Prostate gland (tissue), 2 donors: ENCODE data around the gene DGAT2. TPM values are rescaled to one million over a fixed set of nuclear protein-coding genes. Genes with fewer than 3 reads are reported as not detected.

Experiments used
- DNase-seq: peaks from one replicate; pipeline ENCODE4 v3.0.0-alpha.2; 2019; ENCODE audit warnings: low spot score
- H3K27ac ChIP-seq, 2 donors: fragments of 200-600 bp; sonication (generic); 2 replicates each; pipeline ENCODE4 v1.5.1; 2017 to 2019
- H3K27me3 ChIP-seq: fragments of 200-600 bp; sonication (generic); replicated peaks from 2 replicates; pipeline ENCODE4 v1.5.1; 2019; ENCODE audit not compliant: insufficient read depth
- H3K36me3 ChIP-seq, 2 donors: fragments of 200-600 bp; sonication (generic); 1 replicate in 1 of 2; 2 replicates in 1 of 2; pipeline versions ENCODE4 v1.5.1 to v1.8.1; 2017 to 2019
- H3K4me1 ChIP-seq: fragments of 200-600 bp; sonication (generic); replicated peaks from 2 replicates; pipeline ENCODE4 v1.5.1; 2019
- H3K4me3 ChIP-seq, 2 donors: fragments of 200-600 bp; sonication (generic); 2 replicates each; pipeline ENCODE4 v1.5.1; 2017 to 2019
- H3K9me3 ChIP-seq: fragments of 200-600 bp; sonication (generic); 2 replicates; pipeline ENCODE4 v1.5.1; 2017
- CTCF ChIP-seq, 4 experiments: fragments of 200-600 bp in 2 of 4; fragments of 450-650 bp in 2 of 4; sonication (generic) in 2 of 4; IDR thresholded peaks; 1 replicate in 3 of 4; 2 replicates in 1 of 4; pipeline ENCODE4 v1.5.1; 2016 to 2019; ENCODE audit warnings: antibody characterized with exemption in 4 of 4, mild to moderate bottlenecking in 2 of 4, moderate library complexity in 2 of 4
- POLR2A ChIP-seq: fragments of 450-650 bp; IDR thresholded peaks from one replicate; pipeline ENCODE4 v1.6.1; 2016; ENCODE audit warnings: antibody characterized with exemption, mild to moderate bottlenecking
- POLR2AphosphoS5 ChIP-seq: sonication (generic); formaldehyde crosslinking; IDR thresholded peaks from one replicate; pipeline ENCODE4 v1.6.1; 2017; ENCODE audit warnings: antibody characterized with exemption
- WGBS: methylation state at CpG from one replicate; pipeline ENCODE4 v1.1.5; 2018; 5-methylcytosine and 5-hydroxymethylcytosine counted together
- intact Hi-C: fragments of 100-400 bp; cut with DNase I; formaldehyde crosslinking; loops from one replicate; pipeline ENCODE4 v1.14.2; 2022
- total RNA-seq, 2 donors: library from RNA; depleted of rRNA; stranded (reverse); fragments of >200 nt; gene quantifications; one replicate each; pipeline ENCODE4 v1.1.0, GENCODE V29; 2016

Gene DGAT2
- total RNA-seq, 2 donors from 2014 or later, result 5.6 to 24.6 TPM

- H3K9me3 ChIP-seq, result no peaks in the 10 kb centered on the region
- H3K4me1 ChIP-seq, result peaks cover 10% of the 10 kb centered on the region
- no peak overlapping the region for H3K27ac ChIP-seq
- no peaks in the 10 kb centered on the region for H3K27me3 ChIP-seq
- H3K36me3 ChIP-seq, result no peaks in the 10 kb centered on the region
- peak overlapping the region; percentile 74 to 100 for H3K4me3 ChIP-seq
- WGBS, result 32% methylated on average over 6 of the region's 6 CpGs
- DNase-seq, result no peak
- TF ChIP-seq POLR2A, result no peak
- no peak for TF ChIP-seq POLR2AphosphoS5
- TF ChIP-seq CTCF (IDR thresholded peaks at IDR 0.05), result no peak
- intact Hi-C loops, result no loop called here
These were observed 48.1 kb downstream of the DGAT2 start for GRCh38 chr11:75816561-75817239.

DNA sequence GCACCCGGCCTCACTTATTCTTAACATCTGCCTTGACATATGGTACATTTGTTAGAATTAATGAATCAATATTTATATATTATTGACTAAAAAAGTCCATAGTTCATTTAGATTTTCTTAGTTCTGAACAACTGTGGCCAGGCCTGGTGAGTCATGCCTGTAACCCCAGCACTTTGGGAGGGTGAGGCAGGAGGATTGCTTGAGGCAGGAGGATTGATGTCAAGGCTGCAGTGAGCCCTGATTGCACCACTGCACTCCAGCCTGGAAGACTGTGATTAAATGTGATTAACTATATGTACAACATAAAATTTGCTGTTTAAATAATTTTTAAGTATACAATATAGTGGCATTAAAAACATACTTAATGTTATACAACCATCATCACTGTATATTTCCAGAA, 52.1 kb downstream of the DGAT2 start:
- WGBS, result 97% methylated on average over 1 of the region's 1 CpG

DNA sequence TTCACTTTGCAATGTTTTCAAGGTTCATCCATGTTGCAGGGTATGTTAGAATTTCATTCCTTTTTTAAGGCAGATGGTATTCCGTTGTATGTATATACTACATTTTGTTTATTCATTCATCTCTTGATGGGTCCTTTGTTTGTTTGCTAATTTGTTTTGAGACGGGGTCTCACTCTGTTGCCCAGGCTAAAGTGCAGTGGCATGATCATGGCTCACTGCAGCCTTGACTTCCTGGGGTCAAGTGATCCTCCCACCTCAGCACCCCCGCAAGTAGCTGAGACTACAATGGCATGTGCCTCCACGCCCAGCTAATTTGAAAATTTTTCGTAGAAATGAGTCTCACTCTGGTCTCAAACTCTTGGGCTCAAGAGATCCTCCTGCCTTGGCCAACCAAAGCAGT, 52.6 kb downstream of the DGAT2 start:
- no peaks in the 10 kb centered on the region for H3K27me3 ChIP-seq
- peaks cover 10% of the 10 kb centered on the region for H3K4me1 ChIP-seq
- no peaks in the 10 kb centered on the region for H3K9me3 ChIP-seq
- DNase-seq, result no peak
- no peaks in the 10 kb centered on the region for H3K36me3 ChIP-seq
- H3K27ac ChIP-seq, result no peak overlapping the region
- TF ChIP-seq POLR2AphosphoS5, result no peak
- no peak for TF ChIP-seq POLR2A
- no peak for TF ChIP-seq CTCF (IDR thresholded peaks at IDR 0.05)
- 92% methylated on average over 5 of the region's 5 CpGs for WGBS
- intact Hi-C loops, result no loop called here
- no peak overlapping the region for H3K4me3 ChIP-seq

More for the DNA sequence above, 52.1 kb downstream of the DGAT2 start:
- Histone ChIP-seq H3K27ac (no peak overlapping the region), H3K4me1 (peaks cover 10% of the 10 kb centered on the region), H3K27me3 (no peaks in the 10 kb centered on the region), H3K36me3 (no peaks in the 10 kb centered on the region), H3K9me3 (no peaks in the 10 kb centered on the region), H3K4me3 (no peak overlapping the region)
- TF ChIP-seq POLR2A (no peak), CTCF (IDR thresholded peaks at IDR 0.05) (no peak), POLR2AphosphoS5 (no peak)
- intact Hi-C loops, result no loop called here
- DNase-seq, result no peak

GRCh38 chr11:75822541-75822940, 54.0 kb downstream of the DGAT2 start:
- no peak overlapping the region for H3K27ac ChIP-seq

More at GRCh38 chr11:75822541-75822940, 54.0 kb downstream of the DGAT2 start:
- WGBS, result 38% methylated on average over 3 of the region's 3 CpGs
- Histone ChIP-seq H3K4me1 (no peaks in the 10 kb centered on the region), H3K36me3 (no peaks in the 10 kb centered on the region), H3K4me3 (no peak overlapping the region), H3K27me3 (no peaks in the 10 kb centered on the region), H3K9me3 (no peaks in the 10 kb centered on the region)
- intact Hi-C loops, result no loop called here
- no peak for TF ChIP-seq POLR2A
- TF ChIP-seq CTCF (IDR thresholded peaks at IDR 0.05), result no peak
- TF ChIP-seq POLR2AphosphoS5, result no peak
- no peak for DNase-seq
